Muscle of leg (tissue), 11 donors: ENCODE results near the gene SIRPA. TPM values are rescaled to one million over a fixed set of nuclear protein-coding genes. Genes with fewer than 3 reads are reported as not detected.

Experiments used
- DNase-seq: peaks from one replicate; pipeline ENCODE4 v3.0.0; 2013
- H3K27ac ChIP-seq: one replicate; pipeline ENCODE4 v1.5.1; 2013; ENCODE audit warnings: mild to moderate bottlenecking, low read length, control low read depth
- H3K27me3 ChIP-seq: one replicate; pipeline ENCODE4 v1.6.1; 2013; ENCODE audit warnings: low read length; ENCODE audit not compliant: control insufficient read depth, insufficient read depth
- H3K36me3 ChIP-seq: one replicate; pipeline ENCODE4 v1.6.1; 2013; ENCODE audit warnings: low read length; ENCODE audit not compliant: control insufficient read depth, insufficient read depth
- H3K4me1 ChIP-seq: one replicate; pipeline ENCODE4 v1.6.1; 2013; ENCODE audit warnings: low read length; ENCODE audit not compliant: control insufficient read depth, insufficient read depth
- H3K4me3 ChIP-seq: one replicate; pipeline ENCODE4 v1.5.1; 2013; ENCODE audit warnings: low read length, control low read depth
- H3K9me3 ChIP-seq: replicated peaks from 2 replicates; pipeline ENCODE4 v1.6.1; 2013; ENCODE audit warnings: low read depth, low read length; ENCODE audit not compliant: control insufficient read depth
- WGBS: methylation state at CpG from one replicate; pipeline ENCODE4 v1.1.5; 2013; ENCODE audit warnings: missing lambda C conversion rate; ENCODE audit not compliant: insufficient coverage; 5-methylcytosine and 5-hydroxymethylcytosine counted together
- polyA plus RNA-seq, 8 donors: library from polyadenylated mRNA; unstranded; fragments of 120-200 nt; gene quantifications; one replicate each; pipeline versions ENCODE4 v1.2.1 to v1.2.3, GENCODE V29; 2013; ENCODE audit warnings: inconsistent platforms in 1 of 8, low replicate concordance in 1 of 8; ENCODE audit not compliant: insufficient read length in 8 of 8, insufficient read depth in 1 of 8
- total RNA-seq: library from RNA; stranded (reverse); fragments of 120-200 nt; gene quantifications from one replicate; pipeline ENCODE4 v1.2.4, GENCODE V29; 2013

The SIRPA gene
- total and polyA plus RNA-seq, 9 donors = 13.3 to 28.4 (median 24.9) TPM

DNA sequence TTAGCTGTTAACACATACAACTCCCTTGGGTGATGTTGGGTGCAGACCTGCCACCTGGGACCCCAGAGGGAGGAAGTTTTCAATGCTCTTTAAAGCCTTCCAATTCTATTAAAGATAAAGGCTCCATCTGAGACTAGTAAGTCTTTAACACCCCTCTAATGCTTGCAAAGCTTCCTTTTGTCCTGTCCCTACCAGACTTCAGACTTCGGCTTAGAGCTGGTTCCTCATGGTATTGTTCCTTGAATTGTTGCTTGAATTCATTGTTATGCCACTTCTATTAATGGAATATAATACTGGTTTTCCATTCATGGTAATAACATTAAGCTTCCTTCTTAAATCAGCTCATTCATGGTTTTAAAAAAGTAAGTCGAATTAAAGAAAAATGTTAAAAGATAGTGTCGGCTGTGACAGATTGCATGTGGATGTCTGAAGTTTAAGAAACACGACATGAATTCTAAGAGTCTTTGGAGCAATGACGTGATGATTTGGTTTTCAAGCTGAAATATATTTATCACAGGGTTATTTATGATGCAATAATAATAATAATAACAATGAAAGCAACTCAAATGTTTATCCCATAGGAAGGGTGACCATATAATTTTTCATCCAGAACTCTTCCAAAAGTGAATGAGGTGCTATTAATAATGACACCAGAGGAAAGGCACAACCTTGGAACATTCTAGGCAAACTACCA, 76.8 kb downstream of the SIRPA start:
- no peaks in the 10 kb centered on the region for H3K36me3 ChIP-seq
- H3K27me3 ChIP-seq = peaks cover 11% of the 10 kb centered on the region
- 100% methylated on average over 1 of the region's 5 CpGs for WGBS
- H3K27ac ChIP-seq = no peak overlapping the region
- H3K9me3 ChIP-seq = no peaks in the 10 kb centered on the region
- DNase-seq = no peak
- no peak overlapping the region for H3K4me3 ChIP-seq
- no peaks in the 10 kb centered on the region for H3K4me1 ChIP-seq

DNA sequence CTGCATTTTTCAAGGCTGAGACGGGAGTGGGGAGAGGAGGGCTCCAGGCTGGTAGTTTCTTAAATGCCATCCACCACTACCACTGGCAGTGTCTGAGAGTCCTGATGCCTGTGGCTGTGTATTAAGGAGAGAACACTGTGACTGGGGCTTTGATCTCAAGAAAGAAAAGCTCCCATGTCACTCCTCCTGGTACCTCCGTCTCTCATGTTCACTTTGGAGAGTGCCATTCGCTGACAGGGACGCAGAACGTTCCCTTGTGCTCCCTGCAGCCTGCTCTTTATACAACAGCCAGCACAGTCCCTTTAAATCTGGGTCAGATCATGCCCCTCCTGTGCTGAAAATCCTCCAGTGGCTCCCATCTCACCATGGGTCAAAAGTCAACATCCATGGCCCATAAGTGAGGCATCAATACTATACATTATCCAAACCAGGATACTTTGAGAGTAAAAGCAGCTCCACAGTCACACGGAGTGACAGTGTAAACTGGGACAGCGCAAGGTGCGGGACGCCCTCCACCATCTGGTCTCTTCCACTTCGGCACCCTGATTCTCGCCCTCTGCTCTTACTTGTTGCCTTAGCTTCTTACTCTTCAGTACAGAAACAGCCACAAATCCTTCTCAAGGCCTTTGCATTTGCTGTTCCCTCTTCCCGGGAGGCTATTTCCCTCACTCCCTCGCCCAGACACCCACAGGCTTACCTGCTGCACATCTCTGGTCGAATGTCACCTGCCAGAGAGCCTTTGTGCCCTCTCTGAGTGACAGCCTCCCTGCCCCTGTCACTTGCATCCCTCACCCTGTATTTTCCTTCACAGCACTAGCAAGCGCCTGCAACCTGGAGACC, 78.6 kb downstream of the SIRPA start:
- peaks cover 7% of the 10 kb centered on the region for H3K27me3 ChIP-seq
- 52% methylated on average over 13 of the region's 15 CpGs for WGBS

DNA sequence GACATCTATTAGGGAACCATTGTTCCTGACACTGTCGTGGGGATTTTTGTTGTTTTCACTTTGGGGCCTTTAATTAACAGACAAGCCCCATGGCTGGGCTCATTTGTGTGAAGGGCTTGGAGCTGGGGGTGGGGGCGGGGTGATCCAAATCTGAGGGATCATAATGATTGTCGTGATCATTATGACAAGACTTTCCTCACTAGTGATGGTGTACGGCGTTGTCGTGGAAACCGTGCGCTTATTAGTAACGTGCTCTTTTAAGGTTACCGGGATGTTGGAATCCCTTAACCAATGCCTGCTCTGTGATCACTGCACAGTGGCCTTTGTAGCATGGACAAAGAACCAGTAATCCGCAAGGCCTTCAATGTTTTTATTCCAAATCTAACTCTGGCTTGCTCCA, 80.1 kb downstream of the SIRPA start:
- H3K36me3 ChIP-seq = no peaks in the 10 kb centered on the region
- WGBS = 87% methylated on average over 9 of the region's 11 CpGs
- H3K4me3 ChIP-seq = no peak overlapping the region
- no peaks in the 10 kb centered on the region for H3K9me3 ChIP-seq
- no peak overlapping the region for H3K27ac ChIP-seq
- no peak for DNase-seq
- H3K4me1 ChIP-seq = no peaks in the 10 kb centered on the region
- peaks cover 3% of the 10 kb centered on the region for H3K27me3 ChIP-seq

More for the DNA sequence above, 78.6 kb downstream of the SIRPA start:
- DNase-seq = no peak
- Histone ChIP-seq H3K27ac (no peak overlapping the region), H3K4me3 (no peak overlapping the region), H3K36me3 (no peaks in the 10 kb centered on the region), H3K4me1 (no peaks in the 10 kb centered on the region), H3K9me3 (no peaks in the 10 kb centered on the region)

DNA sequence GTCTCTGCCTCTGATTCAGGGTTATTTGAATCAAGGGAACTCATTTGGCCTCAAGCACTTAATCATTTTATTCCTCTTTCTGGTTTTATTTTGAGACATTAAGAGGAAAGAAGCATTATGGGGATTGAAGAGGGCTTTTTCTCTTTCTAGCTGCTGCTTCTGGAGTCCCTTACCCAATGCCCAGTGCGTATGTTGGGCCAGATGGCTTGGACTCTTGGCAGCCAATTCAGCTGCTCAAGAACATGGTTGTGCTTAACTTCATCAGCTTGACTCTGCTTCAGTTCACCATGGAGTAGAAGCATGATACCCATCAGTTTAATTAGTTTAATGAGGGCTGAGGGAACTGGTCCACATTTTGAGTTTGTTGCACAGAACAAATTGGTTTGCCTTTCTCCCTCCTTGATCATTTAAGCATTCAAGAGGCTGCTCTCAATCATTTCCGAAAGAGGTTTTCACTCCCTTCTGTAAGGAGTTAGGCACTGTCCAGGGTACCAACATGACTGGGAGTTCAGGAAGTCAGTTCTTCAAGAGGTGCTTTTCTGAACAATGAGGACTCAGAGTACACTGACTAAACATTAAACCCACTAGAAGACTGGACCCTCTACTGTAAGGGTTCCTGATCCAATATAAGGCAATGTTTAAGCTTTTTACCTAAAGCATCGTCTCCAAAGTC, 84.0 kb downstream of the SIRPA start:
- Histone ChIP-seq H3K4me1 (no peaks in the 10 kb centered on the region), H3K9me3 (no peaks in the 10 kb centered on the region), H3K4me3 (no peak overlapping the region), H3K36me3 (no peaks in the 10 kb centered on the region), H3K27ac (no peak overlapping the region), H3K27me3 (no peaks in the 10 kb centered on the region)
- no CpG with 5 or more reads among the region's 3 CpGs for WGBS
- DNase-seq = no peak

DNA sequence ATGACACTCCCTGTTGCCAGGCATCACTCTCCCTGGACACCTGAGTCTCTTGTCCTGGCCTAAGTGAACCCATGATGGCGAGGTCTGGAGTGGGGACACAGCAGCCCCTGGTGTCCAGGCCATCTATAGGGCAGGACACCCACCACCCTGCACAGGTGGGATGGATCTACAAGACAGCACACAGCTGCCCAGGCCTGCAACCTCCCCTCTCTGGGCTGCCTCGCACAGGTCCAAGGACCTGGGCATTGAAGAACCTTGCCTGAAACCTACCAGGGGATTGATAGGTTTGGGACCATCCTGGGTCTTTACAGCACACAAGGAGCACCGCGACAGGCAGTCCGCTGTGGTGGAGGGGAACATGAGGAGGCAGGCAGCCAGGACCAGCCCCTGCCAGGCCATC, 87.5 kb downstream of the SIRPA start:
- no peak overlapping the region for H3K4me3 ChIP-seq
- no peaks in the 10 kb centered on the region for H3K36me3 ChIP-seq
- H3K27ac ChIP-seq = no peak overlapping the region
- H3K9me3 ChIP-seq = no peaks in the 10 kb centered on the region
- peaks cover 4% of the 10 kb centered on the region for H3K27me3 ChIP-seq
- no peak for DNase-seq
- no peaks in the 10 kb centered on the region for H3K4me1 ChIP-seq
- WGBS = 60% methylated on average over 3 of the region's 5 CpGs

DNA sequence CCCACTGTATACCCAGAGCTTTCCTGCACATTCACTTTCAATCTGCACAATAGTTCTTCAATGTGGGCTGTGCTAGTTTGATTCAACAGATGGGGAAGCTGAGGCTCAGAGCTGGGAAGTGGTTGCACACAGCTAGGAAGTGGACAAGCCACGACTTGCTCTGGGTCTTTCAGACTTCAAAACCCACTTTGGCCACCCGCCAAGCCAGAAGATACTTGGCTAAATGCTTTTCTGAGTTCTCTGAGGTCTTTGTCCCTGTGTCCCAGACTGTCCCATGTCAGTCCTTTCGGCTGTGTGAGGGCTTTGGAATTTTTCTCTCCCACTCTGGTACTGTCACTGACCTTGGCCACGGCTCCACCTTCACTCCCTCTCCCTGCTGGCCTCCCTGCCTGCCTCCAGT, 88.1 kb downstream of the SIRPA start:
- Histone ChIP-seq H3K4me1 (no peaks in the 10 kb centered on the region), H3K27me3 (peaks cover 4% of the 10 kb centered on the region), H3K9me3 (no peaks in the 10 kb centered on the region), H3K4me3 (no peak overlapping the region), H3K36me3 (no peaks in the 10 kb centered on the region), H3K27ac (no peak overlapping the region)
- DNase-seq = no peak
- WGBS = 46% methylated on average over 4 of the region's 4 CpGs

DNA sequence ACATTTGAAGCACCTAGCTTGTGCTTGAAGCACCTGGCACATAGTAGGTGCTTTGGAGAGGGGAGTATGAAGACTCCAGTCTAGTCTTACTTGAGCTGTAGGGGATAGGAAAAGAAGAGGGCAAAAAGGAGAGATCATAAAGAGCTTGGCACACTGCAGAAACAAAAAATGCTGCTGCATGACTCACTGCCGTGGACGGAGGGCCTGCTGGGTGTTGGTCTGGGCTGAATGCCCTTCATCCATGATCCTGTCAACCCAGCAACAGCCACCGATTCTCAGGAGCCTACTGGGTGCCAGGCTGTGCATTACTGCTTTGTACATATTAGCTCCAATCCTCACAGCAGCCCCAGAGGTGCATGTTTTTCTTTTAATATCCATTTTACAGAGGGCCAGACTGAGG, 92.6 kb downstream of the SIRPA start:
- Histone ChIP-seq H3K27me3 (peaks cover 20% of the 10 kb centered on the region), H3K27ac (no peak overlapping the region)
- WGBS = 50% methylated on average over 2 of the region's 3 CpGs

More for the DNA sequence above, 92.6 kb downstream of the SIRPA start:
- no peaks in the 10 kb centered on the region for H3K9me3 ChIP-seq
- H3K4me3 ChIP-seq = no peak overlapping the region
- no peak for DNase-seq
- H3K4me1 ChIP-seq = no peaks in the 10 kb centered on the region
- H3K36me3 ChIP-seq = no peaks in the 10 kb centered on the region

Other genes starting within 250 kb of the SIRPA start
- not detected for gene SIRPG, start 237.6 kb upstream of the SIRPA start, total RNA-seq
- not detected for gene SIRPG, start 237.6 kb upstream of the SIRPA start, polyA plus RNA-seq
- gene PDYN, start 98.7 kb downstream of the SIRPA start, total RNA-seq = not detected
- not detected for gene PDYN, start 98.7 kb downstream of the SIRPA start, polyA plus RNA-seq
- 5.8 TPM for gene STK35, start 206.4 kb downstream of the SIRPA start, total RNA-seq
- 10 to 100 TPM in 1 of 8 donors, 1 to 10 TPM in 7; 6.4 to 11.1 (median 8.3) TPM for gene STK35, start 206.4 kb downstream of the SIRPA start, polyA plus RNA-seq